Psoas muscle (tissue), 8 donors: ENCODE measurements around the gene ADCY1. TPM values are rescaled to one million over a fixed set of nuclear protein-coding genes. Genes with fewer than 3 reads are reported as not detected.

Experiments used
- ATAC-seq, 4 donors: fragments of 200-7000 bp; cut with Tn5 transposase; one replicate each; pipeline ENCODE4 v1.9.1; 2020; ENCODE audit warnings: moderate library complexity in 3 of 4, mild to moderate bottlenecking in 2 of 4
- DNase-seq, 2 donors: peaks; one replicate each; pipeline ENCODE4 v3.0.0-alpha.2; 2020
- H3K27ac ChIP-seq: fragments of 200-600 bp; one replicate; pipeline ENCODE4 v1.8.0; 2022
- H3K27me3 ChIP-seq, 3 donors: fragments of 200-600 bp in 1 of 3; one replicate each; pipeline versions ENCODE4 v1.6.1 to v1.8.0; 2013 to 2022; ENCODE audit warnings: low read length in 2 of 3, mild to moderate bottlenecking in 2 of 3, moderate library complexity in 1 of 3; ENCODE audit not compliant: insufficient read depth in 3 of 3
- H3K36me3 ChIP-seq, 2 donors: fragments of 200-600 bp in 1 of 2; one replicate each; pipeline versions ENCODE4 v1.6.1 to v1.8.0; 2013 to 2022; ENCODE audit warnings: low read depth in 1 of 2, mild to moderate bottlenecking in 1 of 2, moderate library complexity in 1 of 2; ENCODE audit not compliant: insufficient read depth in 1 of 2
- H3K4me1 ChIP-seq: fragments of 200-600 bp; one replicate; pipeline ENCODE4 v1.8.0; 2022
- H3K4me3 ChIP-seq: fragments of 200-600 bp; one replicate; pipeline ENCODE4 v1.8.0; 2022; ENCODE audit warnings: mild to moderate bottlenecking
- H3K9me3 ChIP-seq: fragments of 200-600 bp; one replicate; pipeline ENCODE4 v1.8.0; 2022
- WGBS, 3 donors: extraction: QIAGEN DNeasy Blood & Tissue Kit; methylation state at CpG; one replicate each; pipeline versions ENCODE4 v1.1.6 to v1.1.7; 2013; 5-methylcytosine and 5-hydroxymethylcytosine counted together
- intact Hi-C, 2 donors: fragments of 100-400 bp; cut with DNase I; formaldehyde crosslinking; loops; one replicate each; pipeline versions ENCODE4 v1.11.0 to v1.14.2; 2022
- polyA plus RNA-seq, 3 donors: library from polyadenylated mRNA; stranded (reverse); fragments of 200-250 nt; gene quantifications; one replicate each; pipeline ENCODE4 v1.2.3, GENCODE V29; 2013
- total RNA-seq, 4 donors: library from RNA; stranded (reverse); fragmentation: NEBNext Ultra II Directional in 2 of 4; extraction: Animal tissue kit (Norgen Biotek cat#: 25700) in 2 of 4; gene quantifications; one replicate each; pipeline versions ENCODE4 v1.2.1 to v1.2.4, GENCODE V29; 2021 to 2023
- TF ChIP-seq, protein P1 (sequence below): fragments of 200-600 bp; IDR thresholded peaks from one replicate; pipeline ENCODE4 v1.8.0; 2022; ENCODE audit warnings: antibody characterized with exemption
- donor health status: healthy with polysubstance abuse.
- donor health status: DM: no; HTN: no; CAD: no; lungs with moderate emphysema.
- donor health status: Bipolar disorder and iron deficiency.
- donor health status: healthy.
- donor health status: DM: yes; HTN: yes; CAD: no.
- donor health status: DM: no; HTN: no; CAD: no.
- donor health status: DM: no; HTN: no; CAD: no.
- donor health status: DM: yes; HTN: yes; CAD: no.

ADCY1 gene
- total and polyA plus RNA-seq, 7 donors = 1.3 to 4.3 (median 2.2) TPM

DNA sequence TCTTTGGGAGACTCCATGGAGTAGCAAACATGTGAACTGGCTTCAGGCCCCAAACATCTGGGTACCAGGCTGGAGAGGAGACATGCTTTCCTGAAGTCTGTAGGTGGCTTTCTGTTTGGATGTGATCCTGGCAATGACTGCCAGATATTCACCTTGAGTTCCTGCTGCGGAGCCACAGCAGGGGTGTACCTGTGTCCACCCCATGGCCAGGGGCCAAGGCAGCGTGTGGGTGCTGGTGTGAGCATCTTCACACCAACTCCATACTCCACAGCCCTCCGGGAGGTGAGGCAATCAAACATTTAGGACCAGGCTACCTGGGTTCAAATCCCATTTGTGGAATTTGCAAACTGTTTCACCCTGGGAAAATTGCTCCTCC is 113.0 kb downstream of the ADCY1 start:
- WGBS, 3 donors = 97 to 98% (median 98%) methylated on average over 3 of the region's 3 CpGs
- intact Hi-C loops = no loop called here
- Histone ChIP-seq H3K9me3 (no peaks in the 10 kb centered on the region), H3K27me3 (no peaks in the 10 kb centered on the region), H3K4me1 (no peaks in the 10 kb centered on the region), H3K27ac (no peak overlapping the region), H3K36me3 (no peaks in the 10 kb centered on the region), H3K4me3 (no peak overlapping the region)
- TF ChIP-seq, protein P1, sequence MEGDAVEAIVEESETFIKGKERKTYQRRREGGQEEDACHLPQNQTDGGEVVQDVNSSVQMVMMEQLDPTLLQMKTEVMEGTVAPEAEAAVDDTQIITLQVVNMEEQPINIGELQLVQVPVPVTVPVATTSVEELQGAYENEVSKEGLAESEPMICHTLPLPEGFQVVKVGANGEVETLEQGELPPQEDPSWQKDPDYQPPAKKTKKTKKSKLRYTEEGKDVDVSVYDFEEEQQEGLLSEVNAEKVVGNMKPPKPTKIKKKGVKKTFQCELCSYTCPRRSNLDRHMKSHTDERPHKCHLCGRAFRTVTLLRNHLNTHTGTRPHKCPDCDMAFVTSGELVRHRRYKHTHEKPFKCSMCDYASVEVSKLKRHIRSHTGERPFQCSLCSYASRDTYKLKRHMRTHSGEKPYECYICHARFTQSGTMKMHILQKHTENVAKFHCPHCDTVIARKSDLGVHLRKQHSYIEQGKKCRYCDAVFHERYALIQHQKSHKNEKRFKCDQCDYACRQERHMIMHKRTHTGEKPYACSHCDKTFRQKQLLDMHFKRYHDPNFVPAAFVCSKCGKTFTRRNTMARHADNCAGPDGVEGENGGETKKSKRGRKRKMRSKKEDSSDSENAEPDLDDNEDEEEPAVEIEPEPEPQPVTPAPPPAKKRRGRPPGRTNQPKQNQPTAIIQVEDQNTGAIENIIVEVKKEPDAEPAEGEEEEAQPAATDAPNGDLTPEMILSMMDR = no peak
- DNase-seq (peak in 1 of 2 donors; percentile 30), ATAC-seq (no peak)

DNA sequence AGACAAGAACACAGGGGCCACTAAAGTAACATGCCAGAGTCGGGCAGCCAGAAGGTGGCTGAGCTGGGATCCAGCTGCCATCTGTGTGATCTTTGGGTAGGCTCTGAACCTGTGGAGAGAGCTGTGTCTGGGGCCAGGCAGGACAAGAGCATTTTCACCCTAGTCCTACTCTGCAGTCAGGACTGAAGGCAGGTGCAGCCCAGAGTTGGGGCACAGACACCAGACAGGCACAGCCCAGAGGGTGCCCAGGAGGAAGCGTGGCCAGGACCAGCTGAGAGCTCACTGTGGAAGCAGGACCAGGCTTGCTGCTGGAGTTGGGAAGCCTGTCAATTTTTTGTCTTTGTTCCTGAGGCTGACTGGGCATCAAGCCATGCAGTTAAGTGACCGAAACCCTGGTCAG is 113.6 kb downstream of the ADCY1 start:
- ATAC-seq = no peak

DNA sequence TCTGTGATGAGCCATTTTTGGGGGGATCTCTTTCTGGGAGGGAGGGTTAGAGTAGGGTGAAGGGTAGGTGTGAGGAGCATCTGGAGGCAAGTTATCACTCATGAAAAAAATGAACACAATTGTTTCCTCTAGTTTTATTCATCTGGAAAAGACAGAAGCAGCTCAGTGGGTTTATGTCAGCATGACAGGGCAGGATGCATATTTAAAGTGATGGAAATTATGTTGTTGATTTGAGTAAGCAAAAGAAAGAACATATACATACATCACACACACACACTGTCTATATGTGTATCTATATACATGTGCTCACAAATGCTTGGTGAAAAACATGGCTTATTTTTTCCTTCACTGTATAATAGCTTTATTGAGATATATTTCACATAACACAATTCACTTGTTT is 114.2 kb downstream of the ADCY1 start:
- DNase-seq (no peak), ATAC-seq (no peak)
- intact Hi-C loops = no loop called here
- TF ChIP-seq, protein P1 = no peak
- H3K9me3 ChIP-seq = no peaks in the 10 kb centered on the region
- no peak overlapping the region for H3K4me3 ChIP-seq
- no peaks in the 10 kb centered on the region for H3K4me1 ChIP-seq
- H3K27me3 ChIP-seq = no peaks in the 10 kb centered on the region
- H3K27ac ChIP-seq = no peak overlapping the region
- H3K36me3 ChIP-seq = no peaks in the 10 kb centered on the region

More for the DNA sequence above, 113.6 kb downstream of the ADCY1 start:
- Histone ChIP-seq H3K4me3 (no peak overlapping the region), H3K27ac (no peak overlapping the region), H3K27me3 (no peaks in the 10 kb centered on the region), H3K36me3 (no peaks in the 10 kb centered on the region), H3K4me1 (no peaks in the 10 kb centered on the region), H3K9me3 (no peaks in the 10 kb centered on the region)
- 68 to 73% (median 70%) methylated on average over 3 of the region's 3 CpGs for WGBS, 3 donors
- TF ChIP-seq, protein P1 = no peak
- DNase-seq = peak in 1 of 2 donors; percentile 38
- intact Hi-C loops = no loop called here

DNA sequence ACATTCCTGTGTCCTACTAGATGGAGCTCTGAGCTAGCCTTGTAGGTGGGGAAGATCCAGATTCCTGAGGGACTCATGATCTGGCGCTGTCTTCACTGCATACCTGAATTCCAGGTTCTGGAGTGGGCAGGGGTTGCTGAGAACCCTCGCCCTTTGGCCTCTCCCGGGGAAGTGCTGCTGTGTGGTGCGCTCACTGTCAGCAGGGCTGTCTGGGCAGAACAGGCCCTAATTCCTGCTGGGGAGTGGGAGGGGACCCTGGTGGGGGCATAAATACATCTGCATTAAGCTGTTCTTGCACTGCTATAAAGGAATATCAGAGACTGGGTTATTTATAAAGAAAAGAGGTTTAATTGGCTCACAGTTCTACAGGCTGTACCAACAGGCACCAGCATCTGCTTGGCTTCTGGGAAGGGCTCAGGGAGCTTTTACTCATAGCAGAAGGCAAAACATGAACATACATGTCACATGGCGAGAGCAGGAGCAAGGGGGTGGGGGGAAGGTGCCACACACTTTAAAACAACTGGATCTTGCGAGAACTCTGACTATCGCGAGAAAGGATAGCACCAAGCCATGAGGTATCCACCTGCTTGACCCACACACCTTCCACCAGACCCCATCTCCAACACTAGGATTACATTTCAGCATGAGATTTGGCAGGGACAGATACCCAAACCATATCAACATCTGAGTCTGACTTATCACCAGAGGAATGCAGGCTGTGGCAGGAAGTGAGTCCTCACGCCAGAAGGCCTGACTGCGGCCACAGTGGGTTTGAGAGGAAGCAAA is 115.0 kb downstream of the ADCY1 start:
- DNase-seq = peak in 1 of 2 donors; percentile 16
- TF ChIP-seq, protein P1 = no peak
- WGBS, 3 donors = 88 to 95% (median 89%) methylated on average over 10 of the region's 10 CpGs
- no peak overlapping the region for H3K4me3 ChIP-seq
- no peak overlapping the region for H3K27ac ChIP-seq
- no peaks in the 10 kb centered on the region for H3K36me3 ChIP-seq
- no peaks in the 10 kb centered on the region for H3K4me1 ChIP-seq
- H3K9me3 ChIP-seq = no peaks in the 10 kb centered on the region
- intact Hi-C loops = no loop called here
- no peak for ATAC-seq
- no peaks in the 10 kb centered on the region for H3K27me3 ChIP-seq
